HepG2 (cell line): ENCODE results near the gene IKZF4. TPM values are rescaled to one million over a fixed set of nuclear protein-coding genes. Genes with fewer than 3 reads are reported as not detected.

Source experiments
- CBX1 ChIP-seq: IDR thresholded peaks from one replicate; pipeline ENCODE4 v1.6.1; 2016; ENCODE audit warnings: antibody characterized with exemption, low read depth
- FOXO1 ChIP-seq: sonication (generic); formaldehyde crosslinking; IDR thresholded peaks from 2 replicates; pipeline ENCODE4 v1.4.0; 2020; ENCODE audit warnings: missing genetic modification reagents
- HNF1B ChIP-seq: sonication (generic); formaldehyde crosslinking; IDR thresholded peaks from 2 replicates; pipeline ENCODE4 v1.5.1; 2020; ENCODE audit warnings: mild to moderate bottlenecking, moderate library complexity, missing genetic modification reagents
- IRF2 ChIP-seq: IDR thresholded peaks from 2 replicates; pipeline ENCODE4 v1.6.1; 2018; ENCODE audit warnings: missing genetic modification reagents, missing compliant biosample characterization
- MXD3 ChIP-seq: IDR thresholded peaks from 2 replicates; pipeline ENCODE4 v1.6.1; 2016; ENCODE audit warnings: mild to moderate bottlenecking, missing biosample characterization, missing genetic modification reagents
- SNAPC4 ChIP-seq: sonication (generic); formaldehyde crosslinking; IDR thresholded peaks from 2 replicates; pipeline ENCODE4 v1.4.0; 2020; ENCODE audit warnings: mild to moderate bottlenecking, missing genetic modification reagents
- SNAPC5 ChIP-seq: sonication (generic); formaldehyde crosslinking; IDR thresholded peaks from 2 replicates; pipeline ENCODE4 v1.8.1; 2023; ENCODE audit warnings: mild to moderate bottlenecking, missing genetic modification reagents, borderline replicate concordance
- STAG1 ChIP-seq: sonication (generic); formaldehyde crosslinking; IDR thresholded peaks from 2 replicates; pipeline ENCODE4 v1.4.0; 2020; ENCODE audit warnings: missing genetic modification reagents
- TFDP1 ChIP-seq: IDR thresholded peaks from 2 replicates; pipeline ENCODE4 v1.6.1; 2016; ENCODE audit warnings: missing compliant biosample characterization, missing genetic modification reagents, borderline replicate concordance
- ZBTB20 ChIP-seq: sonication (generic); formaldehyde crosslinking; IDR thresholded peaks from 2 replicates; pipeline ENCODE4 v1.8.1; 2023; ENCODE audit warnings: missing genetic modification reagents, low read depth, mild to moderate bottlenecking, borderline replicate concordance
- ZNF121 ChIP-seq: sonication (generic); formaldehyde crosslinking; IDR thresholded peaks from 2 replicates; pipeline ENCODE4 v1.5.0; 2020; ENCODE audit warnings: mild to moderate bottlenecking, missing genetic modification reagents
- ZNF34 ChIP-seq: sonication (generic); formaldehyde crosslinking; IDR thresholded peaks from 2 replicates; pipeline ENCODE4 v1.4.0; 2020; ENCODE audit warnings: mild to moderate bottlenecking, missing genetic modification reagents, borderline replicate concordance
- polyA plus RNA-seq, 8 experiments: library from polyadenylated mRNA; depleted of rRNA in 3 of 8; stranded (reverse) in 7 of 8; unstranded in 1 of 8; fragments of >200 nt; fragmentation: Illumina TruSeq in 4 of 8; extraction: Trizol in 4 of 8; gene quantifications; 2 replicates each; pipeline versions ENCODE4 v1.2.1 to v1.2.3, GENCODE V29; 2011 to 2016; ENCODE audit warnings: low read depth in 4 of 8, missing spikeins in 1 of 8, mixed read lengths in 1 of 8; ENCODE audit not compliant: insufficient read depth in 1 of 8
- total RNA-seq, 5 experiments: library from RNA; depleted of rRNA; stranded (reverse); fragments of >200 nt; fragmentation: Illumina TruSeq; extraction: Trizol; gene quantifications; 2 replicates each; pipeline ENCODE4 v1.2.3, GENCODE V29; 2016; ENCODE audit warnings: low read depth in 1 of 5

Gene IKZF4
- total and polyA plus RNA-seq, 2 of the 13 experiments (the other 11 are each of a cell fraction or from before 2014, with no cell fraction given) = 0.58 to 2.2 TPM

- TF ChIP-seq ZNF34 (CRISPR knock-in tag) (no peak), SNAPC5 (CRISPR knock-in tag) (no peak), HNF1B (CRISPR knock-in tag) (peak; percentile 54; the same call in 1 of the 2 replicates), FOXO1 (CRISPR knock-in tag) (no peak), STAG1 (CRISPR knock-in tag) (peak; percentile 84), TFDP1 (no peak), ZBTB20 (CRISPR knock-in tag) (no peak), MXD3 (CRISPR knock-in tag) (no peak), IRF2 (CRISPR knock-in tag) (0 out of 2 replicates have a peak, but pooled peaks have one; percentile 36), CBX1 (no peak), ZNF121 (CRISPR knock-in tag) (0 out of 2 replicates have a peak, but pooled peaks have one; percentile 14), SNAPC4 (no peak)
Observed at GRCh38 chr12:56029666-56030293, 8.9 kb downstream of the IKZF4 start (continued).
